DOHH2 (cell line): ENCODE measurements around the gene PAX7.

Experiments used
- H3F3A ChIP-seq: fragments of 200-600 bp; sonication (generic), shearing (Covaris generic); 2 replicates; pipeline ENCODE4 v1.6.0; 2016; ENCODE audit warnings: antibody characterized with exemption, mild to moderate bottlenecking; ENCODE audit not compliant: control insufficient read depth, insufficient read depth
- H3K27ac ChIP-seq: fragments of 200-600 bp; sonication (generic); 2 replicates; pipeline ENCODE4 v1.5.1; 2014; ENCODE audit warnings: low read depth, mild to moderate bottlenecking, low read length, moderate library complexity
- H3K27me3 ChIP-seq: fragments of 200-600 bp; sonication (generic); 2 replicates; pipeline ENCODE4 v1.6.1; 2014; ENCODE audit warnings: mild to moderate bottlenecking, low read length, mixed read lengths; ENCODE audit not compliant: control insufficient read depth
- H3K36me3 ChIP-seq: fragments of 200-600 bp; sonication (generic); 2 replicates; pipeline ENCODE4 v1.6.1; 2014; ENCODE audit warnings: mild to moderate bottlenecking, low read length, moderate library complexity, mixed read lengths; ENCODE audit not compliant: control insufficient read depth
- H3K4me1 ChIP-seq: fragments of 200-600 bp; sonication (generic); 2 replicates; pipeline ENCODE4 v1.6.1; 2014; ENCODE audit warnings: mild to moderate bottlenecking, low read length, mixed read lengths; ENCODE audit not compliant: control insufficient read depth
- H3K4me2 ChIP-seq: fragments of 200-600 bp; sonication (generic); 2 replicates; pipeline ENCODE4 v1.6.0; 2014; ENCODE audit warnings: mild to moderate bottlenecking, low read length, moderate library complexity
- H3K4me3 ChIP-seq: fragments of 200-600 bp; sonication (generic); 2 replicates; pipeline ENCODE4 v1.5.1; 2014; ENCODE audit warnings: mild to moderate bottlenecking, low read length, mixed read lengths
- H3K79me2 ChIP-seq: fragments of 200-600 bp; sonication (generic); 2 replicates; pipeline ENCODE4 v1.6.1; 2014; ENCODE audit warnings: mild to moderate bottlenecking, low read length, mixed read lengths; ENCODE audit not compliant: control insufficient read depth
- H3K9me2 ChIP-seq: fragments of 200-600 bp; sonication (generic); replicated peaks from 2 replicates; pipeline ENCODE4 v1.6.1; 2014; ENCODE audit warnings: mild to moderate bottlenecking, low read length, mixed read lengths; ENCODE audit not compliant: control insufficient read depth
- H3K9me3 ChIP-seq: fragments of 200-600 bp; sonication (generic); 2 replicates; pipeline ENCODE4 v1.6.1; 2014; ENCODE audit warnings: antibody characterized with exemption, low read length, mixed read lengths; ENCODE audit not compliant: control insufficient read depth, insufficient read depth
- H4K20me1 ChIP-seq: fragments of 200-600 bp; sonication (generic); 2 replicates; pipeline ENCODE4 v1.6.0; 2014; ENCODE audit warnings: low read depth, mild to moderate bottlenecking, antibody characterized with exemption, low read length, moderate library complexity; ENCODE audit not compliant: control insufficient read depth, insufficient read depth
- EZH2phosphoT487 ChIP-seq: fragments of 200-600 bp; sonication (generic); IDR thresholded peaks from 2 replicates; pipeline ENCODE4 v1.6.1; 2017; ENCODE audit warnings: borderline replicate concordance, mild to moderate bottlenecking, antibody characterized with exemption, low read length, moderate library complexity, mixed read lengths
- TF ChIP-seq, protein P1 (sequence below): fragments of 200-600 bp; sonication (generic); IDR thresholded peaks from one replicate; pipeline ENCODE4 v1.5.1; 2014; ENCODE audit warnings: antibody characterized with exemption, mild to moderate bottlenecking, low read depth, low read length; ENCODE audit not compliant: poor library complexity, severe bottlenecking

PAX7 gene

GRCh38 chr1:18795002-18795689 is 164.5 kb downstream of the PAX7 start:
- Histone ChIP-seq H3K27me3 (no peaks in the 10 kb centered on the region), H3K9me2 (no peaks in the 10 kb centered on the region), H3K4me2 (no peak overlapping the region), H3K9me3 (no peaks in the 10 kb centered on the region), H3F3A (no peaks in the 10 kb centered on the region), H3K79me2 (no peaks in the 10 kb centered on the region), H3K36me3 (no peaks in the 10 kb centered on the region), H4K20me1 (no peaks in the 10 kb centered on the region), H3K4me3 (no peak overlapping the region), H3K4me1 (peaks cover 7% of the 10 kb centered on the region), H3K27ac (no peak overlapping the region)
- TF ChIP-seq, protein P1, sequence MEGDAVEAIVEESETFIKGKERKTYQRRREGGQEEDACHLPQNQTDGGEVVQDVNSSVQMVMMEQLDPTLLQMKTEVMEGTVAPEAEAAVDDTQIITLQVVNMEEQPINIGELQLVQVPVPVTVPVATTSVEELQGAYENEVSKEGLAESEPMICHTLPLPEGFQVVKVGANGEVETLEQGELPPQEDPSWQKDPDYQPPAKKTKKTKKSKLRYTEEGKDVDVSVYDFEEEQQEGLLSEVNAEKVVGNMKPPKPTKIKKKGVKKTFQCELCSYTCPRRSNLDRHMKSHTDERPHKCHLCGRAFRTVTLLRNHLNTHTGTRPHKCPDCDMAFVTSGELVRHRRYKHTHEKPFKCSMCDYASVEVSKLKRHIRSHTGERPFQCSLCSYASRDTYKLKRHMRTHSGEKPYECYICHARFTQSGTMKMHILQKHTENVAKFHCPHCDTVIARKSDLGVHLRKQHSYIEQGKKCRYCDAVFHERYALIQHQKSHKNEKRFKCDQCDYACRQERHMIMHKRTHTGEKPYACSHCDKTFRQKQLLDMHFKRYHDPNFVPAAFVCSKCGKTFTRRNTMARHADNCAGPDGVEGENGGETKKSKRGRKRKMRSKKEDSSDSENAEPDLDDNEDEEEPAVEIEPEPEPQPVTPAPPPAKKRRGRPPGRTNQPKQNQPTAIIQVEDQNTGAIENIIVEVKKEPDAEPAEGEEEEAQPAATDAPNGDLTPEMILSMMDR: no peak
- no peak for TF ChIP-seq EZH2phosphoT487

DNA sequence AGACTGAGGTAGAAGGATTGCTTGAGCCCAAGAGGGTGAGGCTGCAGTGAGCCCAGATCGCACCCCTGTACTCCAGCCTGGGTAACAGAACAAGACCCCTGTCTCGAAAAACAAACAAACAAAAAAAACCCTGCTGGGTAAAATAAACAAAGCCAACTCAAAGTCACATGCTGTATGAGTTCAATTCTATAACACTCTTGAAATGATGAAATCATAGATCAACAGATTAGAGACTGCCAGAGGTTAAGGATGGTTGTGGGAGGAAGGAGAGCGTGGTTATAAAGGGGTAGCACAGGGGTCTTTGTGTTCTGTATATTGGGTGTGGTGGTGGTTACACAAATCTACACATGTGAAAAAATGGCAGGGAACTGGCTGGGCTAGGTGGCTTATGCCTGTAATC is 166.3 kb downstream of the PAX7 start:
- no peaks in the 10 kb centered on the region for H3K36me3 ChIP-seq
- no peak overlapping the region for H3K4me2 ChIP-seq
- H3K79me2 ChIP-seq: no peaks in the 10 kb centered on the region
- no peaks in the 10 kb centered on the region for H3K9me2 ChIP-seq
- H3K4me3 ChIP-seq: no peak overlapping the region
- H3K9me3 ChIP-seq: no peaks in the 10 kb centered on the region
- no peaks in the 10 kb centered on the region for H3K27me3 ChIP-seq
- no peak overlapping the region for H3K27ac ChIP-seq
- TF ChIP-seq, protein P1: no peak
- no peak for TF ChIP-seq EZH2phosphoT487
- peaks cover 3% of the 10 kb centered on the region for H3K4me1 ChIP-seq
- H3F3A ChIP-seq: no peaks in the 10 kb centered on the region
- H4K20me1 ChIP-seq: no peaks in the 10 kb centered on the region
